HCT116 (cell line): Measurements from ENCODE around the gene OR5H1. TPM values are rescaled to one million over a fixed set of nuclear protein-coding genes. Genes with fewer than 3 reads are reported as not detected.

Experiments
- ATAC-seq: fragments of 200-7000 bp; cut with Tn5 transposase; 2 replicates; pipeline ENCODE4 v1.9.1; 2020; ENCODE audit warnings: mild to moderate bottlenecking, moderate library complexity
- BruUV-seq: library from RNA; stranded (reverse); fragments of 400-500 nt; replicated peaks from 2 replicates; lab custom pipeline; 2021; lab: Mats Ljungman, UMichigan
- CTCF ChIA-PET: fragments of 300-600 bp; sonication (Branson Sonifier 250); formaldehyde crosslinking; loops from one replicate; lab custom pipeline; 2021; ENCODE audit warnings: antibody characterized with exemption; lab: Charles Lee
- POLR2A ChIA-PET: fragments of 300-600, 350-600 bp; sonication (Branson Sonifier 250); formaldehyde crosslinking; loops from one replicate; lab custom pipeline; 2021; ENCODE audit warnings: antibody characterized with exemption; lab: Charles Lee
- RAD21 ChIA-PET, 2 experiments: fragments of 300-600 bp; sonication (Branson Sonifier 250); formaldehyde crosslinking; loops; one replicate each; lab custom pipeline; 2023; ENCODE audit warnings: low total read pairs in 2 of 2; ENCODE audit not compliant: uncharacterized antibody in 2 of 2, unreplicated experiment in 2 of 2, low non-redundant PET in 1 of 2; lab: Charles Lee
- DNase-seq: peaks from one replicate; pipeline ENCODE4 v3.0.0-alpha.2; 2010; ENCODE audit warnings: low read depth, low spot score
- H2AFZ ChIP-seq: fragments of 200-600 bp; shearing (Covaris generic), sonication (generic); 2 replicates; pipeline ENCODE4 v1.6.1; 2017; ENCODE audit warnings: low read depth, mixed run types, mixed read lengths, antibody characterized with exemption, low read length; ENCODE audit not compliant: poor library complexity, severe bottlenecking
- H3K27ac ChIP-seq: 2 replicates; pipeline ENCODE4 v1.5.1; 2012; ENCODE audit warnings: low read depth, low read length
- H3K27me3 ChIP-seq: fragments of 200-600 bp; sonication (generic); 2 replicates; pipeline ENCODE4 v1.6.1; 2016; ENCODE audit warnings: mixed run types, low read length, mixed read lengths; ENCODE audit not compliant: insufficient read depth
- H3K36me3 ChIP-seq, 2 experiments: fragments of 200-500 bp in 1 of 2; fragments of 200-600 bp in 1 of 2; sonication (Bioruptor generic) in 1 of 2; sonication (generic) in 1 of 2; 2 replicates each; pipeline versions ENCODE4 v1.5.1 to v1.6.1; 2014 to 2016; ENCODE audit warnings: low read length in 2 of 2, inconsistent platforms in 1 of 2, mixed read lengths in 1 of 2, mixed run types in 1 of 2; ENCODE audit not compliant: insufficient read depth in 2 of 2, control insufficient read depth in 1 of 2
- H3K4me1 ChIP-seq, 2 experiments: fragments of 200-600 bp in 1 of 2; sonication (generic) in 1 of 2; 2 replicates each; pipeline versions ENCODE4 v1.5.1 to v1.6.1; 2012 to 2017; ENCODE audit warnings: low read length in 2 of 2, inconsistent platforms in 1 of 2, mild to moderate bottlenecking in 1 of 2, mixed read lengths in 1 of 2, mixed run types in 1 of 2, moderate library complexity in 1 of 2; ENCODE audit not compliant: insufficient read depth in 2 of 2, control insufficient read depth in 1 of 2
- H3K4me2 ChIP-seq: fragments of 200-600 bp; sonication (generic); 2 replicates; pipeline ENCODE4 v1.6.1; 2017; ENCODE audit warnings: mixed run types, low read length, mixed read lengths
- H3K4me3 ChIP-seq, 2 experiments: fragments of 200-600 bp in 1 of 2; sonication (generic) in 1 of 2; replicated peaks in 1 of 2; 2 replicates each; pipeline ENCODE4 v1.5.1; 2011 to 2016; ENCODE audit warnings: low read length in 2 of 2, control low read depth in 1 of 2, low read depth in 1 of 2, mild to moderate bottlenecking in 1 of 2, mixed read lengths in 1 of 2, mixed run types in 1 of 2
- H3K79me2 ChIP-seq: fragments of 200-600 bp; sonication (generic); 2 replicates; pipeline ENCODE4 v1.6.1; 2017; ENCODE audit warnings: mild to moderate bottlenecking, mixed run types, low read length, moderate library complexity, mixed read lengths; ENCODE audit not compliant: insufficient read depth
- H3K9ac ChIP-seq: fragments of 200-600 bp; sonication (generic); 2 replicates; pipeline ENCODE4 v1.6.1; 2016; ENCODE audit warnings: low read length, mixed read lengths
- H3K9me2 ChIP-seq: fragments of 200-600 bp; sonication (generic), shearing (Covaris generic); 2 replicates; pipeline ENCODE4 v1.6.1; 2017; ENCODE audit warnings: mixed run types, mild to moderate bottlenecking, moderate library complexity; ENCODE audit not compliant: insufficient read depth
- H3K9me3 ChIP-seq, 2 experiments: fragments of 200-500 bp in 1 of 2; fragments of 200-600 bp in 1 of 2; sonication (Bioruptor generic) in 1 of 2; sonication (generic) in 1 of 2; 2 replicates each; pipeline ENCODE4 v1.6.1; 2014 to 2017; ENCODE audit warnings: low read length in 2 of 2, mixed read lengths in 2 of 2, inconsistent platforms in 1 of 2, low read depth in 1 of 2, mild to moderate bottlenecking in 1 of 2, mixed run types in 1 of 2, moderate library complexity in 1 of 2; ENCODE audit not compliant: control insufficient read depth in 1 of 2, insufficient read depth in 1 of 2
- H4K20me1 ChIP-seq: fragments of 200-600 bp; sonication (generic), shearing (Covaris generic); 2 replicates; pipeline ENCODE4 v1.6.1; 2017; ENCODE audit warnings: mixed run types, mild to moderate bottlenecking, moderate library complexity; ENCODE audit not compliant: insufficient read depth
- ATF3 ChIP-seq: IDR thresholded peaks from 2 replicates; pipeline ENCODE4 v1.6.1; 2012
- CEBPB ChIP-seq: IDR thresholded peaks from 2 replicates; pipeline ENCODE4 v1.6.1; 2012; ENCODE audit warnings: low read depth
- CTCF ChIP-seq, 3 experiments: fragments of 200-600 bp in 1 of 3; sonication (generic) in 1 of 3; IDR thresholded peaks in 2 of 3; conservative IDR thresholded peaks in 1 of 3; 2 replicates each; pipeline ENCODE4 v1.5.1; 2012 to 2017; ENCODE audit warnings: low read depth in 2 of 3, low read length in 2 of 3, antibody characterized with exemption in 1 of 3, borderline replicate concordance in 1 of 3, control low read depth in 1 of 3, mild to moderate bottlenecking in 1 of 3, mixed read lengths in 1 of 3, mixed run types in 1 of 3, moderate library complexity in 1 of 3; ENCODE audit not compliant: insufficient read depth in 1 of 3
- EGR1 ChIP-seq: IDR thresholded peaks from 2 replicates; pipeline ENCODE4 v1.6.1; 2012; ENCODE audit warnings: low read depth
- ELF1 ChIP-seq: IDR thresholded peaks from 2 replicates; pipeline ENCODE4 v1.6.1; 2012; ENCODE audit warnings: low read depth, borderline replicate concordance
- EZH2 ChIP-seq: fragments of 200-600 bp; sonication (generic); IDR thresholded peaks from 2 replicates; pipeline ENCODE4 v1.6.1; 2017; ENCODE audit warnings: antibody characterized with exemption, mixed run types
- EZH2phosphoT487 ChIP-seq: fragments of 200-600 bp; IDR thresholded peaks from 2 replicates; pipeline ENCODE4 v1.6.1; 2018; ENCODE audit warnings: antibody characterized with exemption, borderline replicate concordance
- FOSL1 ChIP-seq: IDR thresholded peaks from 2 replicates; pipeline ENCODE4 v1.6.1; 2012; ENCODE audit warnings: low read depth
- JUND ChIP-seq: IDR thresholded peaks from 2 replicates; pipeline ENCODE4 v1.6.1; 2012
- MAX ChIP-seq: IDR thresholded peaks from 2 replicates; pipeline ENCODE4 v1.6.1; 2012
- POLR2A ChIP-seq: IDR thresholded peaks from 2 replicates; pipeline ENCODE4 v1.7.0; 2011; ENCODE audit warnings: borderline replicate concordance; ENCODE audit not compliant: insufficient read depth, insufficient read length; ENCODE audit errors: extremely low read depth
- POLR2AphosphoS5 ChIP-seq: IDR thresholded peaks from 2 replicates; pipeline ENCODE4 v1.6.1; 2011; ENCODE audit warnings: mild to moderate bottlenecking, low read depth, low read length, moderate library complexity
- RAD21 ChIP-seq: IDR thresholded peaks from 2 replicates; pipeline ENCODE4 v1.6.1; 2012; ENCODE audit warnings: low read depth, mild to moderate bottlenecking
- SIN3A ChIP-seq: IDR thresholded peaks from 2 replicates; pipeline ENCODE4 v1.6.1; 2012; ENCODE audit warnings: low read depth
- SP1 ChIP-seq: IDR thresholded peaks from 2 replicates; pipeline ENCODE4 v1.6.1; 2012; ENCODE audit warnings: low read depth
- SRF ChIP-seq: IDR thresholded peaks from 2 replicates; pipeline ENCODE4 v1.6.1; 2012; ENCODE audit warnings: low read depth
- TCF7L2 ChIP-seq: IDR thresholded peaks from 2 replicates; pipeline ENCODE4 v1.7.0; 2011; ENCODE audit warnings: borderline replicate concordance, inconsistent platforms; ENCODE audit not compliant: insufficient read depth, insufficient read length; ENCODE audit errors: extremely low read depth
- ZFX ChIP-seq: fragments of 450-650 bp; IDR thresholded peaks from 2 replicates; pipeline ENCODE4 v1.6.1; 2017
- ZNF274 ChIP-seq: fragments of 200-500 bp; sonication (Bioruptor generic); IDR thresholded peaks from 2 replicates; pipeline ENCODE4 v1.6.1; 2014; ENCODE audit warnings: mild to moderate bottlenecking, low read depth, low read length, inconsistent platforms
- intact Hi-C: fragments of 100-400 bp; cut with micrococcal nuclease; formaldehyde crosslinking; loops from 2 replicates; pipeline ENCODE4 v1.10.0; 2022
- total RNA-seq: library from RNA; stranded (reverse); gene quantifications from one replicate; pipeline ENCODE4 v1.2.1, GENCODE V29; 2021; ENCODE audit not compliant: unreplicated experiment

Gene OR5H1
- total RNA-seq, 1 experiment from 2014 or later: not detected

GRCh38 chr3:98086873-98087272 lies 43.6 kb upstream of the OR5H1 start, which contains the start of gene OR5AC2:
Gene OR5AC2 (plus strand): TSS chr3:98087173. CDS start chr3:98087173, 0 bp downstream.
- Histone ChIP-seq H3K9me2 (no peaks in the 10 kb centered on the region), H3K36me3 (no peaks in the 10 kb centered on the region), H3K27ac (no peak within 1 kb of the TSS), H3K4me2 (no peak within 1 kb of the TSS), H2AFZ (no peak within 1 kb of the TSS), H4K20me1 (no peaks in the 10 kb centered on the region), H3K4me3 (no peak within 1 kb of the TSS), H3K9ac (no peak within 1 kb of the TSS), H3K27me3 (0 out of 2 replicates have a peak, but pooled peaks cover 4% of the 10 kb centered on the region), H3K4me1 (no peaks in the 10 kb centered on the region), H3K9me3 (no peaks in the 10 kb centered on the region), H3K79me2 (no peaks in the 10 kb centered on the region)
- POLR2A ChIA-PET: no interaction called here
- intact Hi-C loops: no loop called here
- CTCF ChIA-PET: no interaction called here
- DNase-seq: no peak
- no TSS peak for BruUV-seq
- no peak for ATAC-seq
- no peak for TF ChIP-seq SP1
- no peak for TF ChIP-seq ZFX
- RAD21 ChIA-PET: no interaction called here

- H3K79me2 ChIP-seq: no peaks in the 10 kb centered on the region
- no peaks in the 10 kb centered on the region for H3K36me3 ChIP-seq
- H3K4me1 ChIP-seq: no peaks in the 10 kb centered on the region
- H3K27ac ChIP-seq: no peak overlapping the region
- DNase-seq: no peak
- intact Hi-C loops: no loop called here
- RAD21 ChIA-PET: no interaction called here
- H3K9me3 ChIP-seq: no peaks in the 10 kb centered on the region
- POLR2A ChIA-PET: no interaction called here
- H3K4me3 ChIP-seq: no peak overlapping the region
- no peak overlapping the region for H3K4me2 ChIP-seq
- ATAC-seq: no peak
- H3K27me3 ChIP-seq: no peaks in the 10 kb centered on the region
- no peak overlapping the region for H3K9ac ChIP-seq
- H3K9me2 ChIP-seq: 0 out of 2 replicates have a peak, but pooled peaks cover 3% of the 10 kb centered on the region
- CTCF ChIA-PET: no interaction called here
- H2AFZ ChIP-seq: no peak overlapping the region
- BruUV-seq: no TSS peak
- no peaks in the 10 kb centered on the region for H4K20me1 ChIP-seq
- TF ChIP-seq FOSL1 (no peak), ELF1 (no peak), RAD21 (no peak), POLR2A (no peak), ZFX (no peak), JUND (no peak), POLR2AphosphoS5 (no peak), MAX (no peak), CEBPB (no peak), SIN3A (no peak), ATF3 (no peak), CTCF (IDR thresholded peaks at IDR 0.05 in 2 of 3, conservative IDR thresholded peaks at IDR 0.05 in 1 of 3; ENCODE audit: borderline replicate concordance in 1 of 3, insufficient read depth in 1 of 3, low read depth in 2 of 3, low read length in 2 of 3) (no peak), EZH2phosphoT487 (no peak), TCF7L2 (no peak), EZH2 (no peak), SP1 (no peak), SRF (no peak), ZNF274 (no peak), EGR1 (no peak)
Measured at GRCh38 chr3:98095882-98096281, 34.6 kb upstream of the OR5H1 start.
